IPS-NIHi11 (cell line): Measurements from ENCODE around the gene HMGCLL1.

Experiments
- DNase-seq: peaks from one replicate; pipeline ENCODE4 v3.0.0; 2012; ENCODE audit warnings: mixed read lengths, low spot score

Gene HMGCLL1

DNA sequence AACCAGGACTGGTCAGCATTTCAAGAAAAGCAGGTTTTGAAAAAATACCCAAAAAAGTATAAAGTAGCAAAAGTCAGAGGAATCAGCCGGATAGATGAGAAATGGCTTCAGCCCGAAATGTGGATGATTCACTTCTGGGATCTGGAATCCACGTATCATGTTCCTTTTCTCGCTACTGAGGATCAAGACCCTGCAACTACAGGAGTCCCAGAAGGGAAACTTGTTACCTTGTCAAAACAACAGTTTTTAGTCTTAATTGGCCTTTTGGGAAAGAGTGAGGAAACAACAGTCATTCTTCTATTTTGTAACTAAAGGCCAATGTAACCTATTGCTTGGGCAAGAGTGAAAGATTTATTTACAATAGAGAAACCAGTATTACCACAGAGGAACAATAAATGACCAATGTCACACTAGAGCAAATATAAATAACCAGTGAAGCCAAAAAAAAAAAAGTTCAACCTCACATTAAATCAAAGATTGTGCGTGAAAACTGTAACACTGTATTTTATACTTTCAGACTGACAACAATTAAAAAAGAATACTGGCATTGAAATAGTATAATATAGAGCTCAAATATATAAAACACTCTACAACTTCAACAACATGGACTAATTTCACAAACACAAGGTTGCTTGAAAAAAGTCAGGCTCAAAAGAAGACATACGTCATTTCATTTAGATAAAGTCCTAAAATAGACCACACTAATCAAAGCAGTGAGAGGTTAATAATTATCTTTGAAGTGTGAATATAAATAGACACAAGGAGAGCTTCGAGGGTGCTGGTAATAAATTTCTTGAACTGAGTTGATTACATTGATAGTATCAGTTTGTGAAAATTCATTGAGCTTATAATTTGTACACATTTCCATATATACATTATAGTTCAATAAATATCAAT is 135.5 kb downstream of the HMGCLL1 start:
- DNase-seq, result no peak

GRCh38 chr6:55438203-55438602 is 140.8 kb downstream of the HMGCLL1 start:
- DNase-seq, result no peak

- no peak for DNase-seq
These were observed 141.9 kb downstream of the HMGCLL1 start for GRCh38 chr6:55437141-55437540.

GRCh38 chr6:55433446-55434130 is 145.4 kb downstream of the HMGCLL1 start:
- peak; percentile 8 for DNase-seq

GRCh38 chr6:55423933-55424332 is 155.1 kb downstream of the HMGCLL1 start:
- no peak for DNase-seq

- no peak for DNase-seq
These were observed 168.3 kb downstream of the HMGCLL1 start for GRCh38 chr6:55410674-55411073.

GRCh38 chr6:55405474-55406235 is 173.3 kb downstream of the HMGCLL1 start:
- no peak for DNase-seq

DNA sequence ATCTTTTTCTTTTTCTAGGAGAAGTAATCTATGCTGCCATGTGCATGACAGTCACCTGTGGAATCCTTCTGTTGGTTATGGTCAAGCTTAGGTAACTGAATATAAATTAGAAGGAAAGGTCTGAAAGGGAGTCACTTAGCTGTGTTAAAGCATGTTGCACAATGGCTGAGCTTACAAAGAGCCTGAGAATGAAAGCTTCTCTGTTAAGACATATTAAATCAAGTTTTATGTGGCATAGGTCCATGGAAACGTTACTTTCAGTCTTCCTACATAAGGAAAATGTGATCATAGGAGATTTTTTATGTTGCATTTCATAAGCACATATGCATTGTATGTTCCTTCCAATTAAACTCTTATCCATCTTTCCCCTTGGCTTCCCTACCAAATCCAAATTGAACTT is 179.6 kb downstream of the HMGCLL1 start:
- no peak for DNase-seq

DNA sequence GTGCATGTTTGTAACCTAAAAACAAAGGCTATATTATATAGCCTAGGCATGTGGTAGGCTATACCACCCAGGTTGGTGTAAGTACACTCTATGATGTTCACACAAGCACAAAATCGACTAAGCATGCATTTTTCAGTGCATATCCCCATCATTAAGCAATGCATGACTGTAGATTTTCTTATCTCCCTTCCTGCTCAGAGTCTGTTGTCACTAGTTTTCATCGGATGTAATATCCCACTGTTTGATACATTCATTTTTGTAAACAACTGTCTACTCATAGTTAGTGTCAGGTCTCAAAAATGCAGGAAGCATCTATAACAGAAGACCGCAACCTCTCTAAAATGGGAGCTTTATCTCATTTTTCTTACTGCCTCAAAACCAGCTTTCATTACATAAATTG is 181.0 kb downstream of the HMGCLL1 start:
- no peak for DNase-seq

DNA sequence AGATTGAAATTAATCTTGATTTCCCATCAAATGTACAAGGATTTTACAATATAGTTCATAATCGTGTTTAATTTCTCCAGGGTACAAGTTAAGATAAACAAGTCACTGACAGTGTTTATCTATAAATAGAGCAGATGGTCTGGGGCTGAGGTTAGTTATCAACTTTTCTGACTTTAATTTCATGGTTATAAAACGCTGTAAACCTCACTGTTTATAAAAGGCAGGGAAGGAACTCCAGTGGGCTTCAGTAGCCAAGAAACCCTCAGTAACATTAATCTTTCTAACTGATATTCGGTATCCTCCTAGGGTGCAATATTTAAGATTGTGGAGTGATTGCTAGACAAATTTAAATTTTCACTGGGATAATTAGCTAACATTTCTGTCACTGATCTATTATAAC is 183.1 kb downstream of the HMGCLL1 start:
- DNase-seq, result no peak

DNA sequence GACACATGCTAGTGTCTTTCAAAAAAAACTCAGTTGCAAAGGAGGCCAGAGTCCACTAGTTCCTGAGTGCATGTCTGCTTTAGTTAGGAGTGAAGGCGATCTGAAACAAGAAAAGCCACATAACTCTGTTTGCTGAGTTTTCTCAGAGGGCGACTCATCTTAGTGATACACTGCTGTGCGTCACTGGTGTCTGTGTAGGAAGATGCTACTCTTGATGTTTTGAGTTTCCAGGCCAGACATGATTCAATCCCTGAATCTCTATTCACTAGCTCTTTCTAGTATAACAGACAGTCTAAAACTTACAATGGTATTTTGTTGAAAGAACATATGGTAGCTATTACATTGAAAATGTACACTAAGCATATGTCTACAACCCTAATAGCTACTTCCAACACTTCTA is 190.8 kb downstream of the HMGCLL1 start:
- DNase-seq, result no peak
